ENCODE results near the gene INA. TPM values are rescaled to one million over a fixed set of nuclear protein-coding genes. Genes with fewer than 3 reads are reported as not detected.

The INA gene
- total RNA-seq, 1 experiment from 2014 or later = 14.0 TPM

- Mint-ChIP-seq H3K9me3 (no peaks in the 10 kb centered on the region; a peak in 1 of 5 replicates), H3K4me3 (peak overlapping the region; percentile 73 to 75), H3K36me3 (ENCODE audit: insufficient read depth in 1 of 3, low read depth in 3 of 3) (no peaks in the 10 kb centered on the region), H3K27me3 (ENCODE audit: low read depth) (peaks cover 66% of the 10 kb centered on the region), H3K4me1 (peaks cover 26 to 31% of the 10 kb centered on the region in 2 experiments), H3K27ac (no peak overlapping the region)
- no peaks in the 10 kb centered on the region for H3K9me3 ChIP-seq (ENCODE audit: control insufficient read depth, low read depth, low read length)
- no peak overlapping the region for H4K91ac ChIP-seq (ENCODE audit: insufficient read length, low read depth, low read length)
- peaks cover 14% of the 10 kb centered on the region for H3K23me2 ChIP-seq (ENCODE audit: insufficient read length, low read depth, low read length, poor library complexity, severe bottlenecking)
- peaks cover 24% of the 10 kb centered on the region for H3K27me3 ChIP-seq (ENCODE audit: insufficient read depth, low read length)
- no CpG with 5 or more reads among the region's 12 CpGs for WGBS (ENCODE audit: extremely low coverage, insufficient read length, low lambda C conversion rate)
- DNase-seq = no peak
- H3K9ac ChIP-seq (ENCODE audit: extremely low read depth, insufficient read length, low read length) = no peak overlapping the region
- H2BK20ac ChIP-seq (ENCODE audit: low read depth, low read length, poor library complexity, severe bottlenecking) = no peak overlapping the region
- no peak overlapping the region for H2BK12ac ChIP-seq (ENCODE audit: insufficient read length, low read depth, low read length)
- H3K18ac ChIP-seq (ENCODE audit: insufficient read length, low read depth, low read length) = no peak overlapping the region
- H2BK120ac ChIP-seq (ENCODE audit: low read depth, low read length, poor library complexity, severe bottlenecking) = no peak overlapping the region
- H3T11ph ChIP-seq (ENCODE audit: low read length) = no peak overlapping the region
- H2AFZ ChIP-seq (ENCODE audit: low read length) = no peak overlapping the region
- H3K27ac ChIP-seq (ENCODE audit: insufficient read length, low read depth, low read length) = no peak overlapping the region
- H2AK5ac ChIP-seq (ENCODE audit: insufficient read length, low read length) = no peak overlapping the region
- H3K79me1 ChIP-seq (ENCODE audit: insufficient read depth, low read depth, low read length, poor library complexity, severe bottlenecking) = no peaks in the 10 kb centered on the region
- no peaks in the 10 kb centered on the region for H4K20me1 ChIP-seq (ENCODE audit: control insufficient read depth, insufficient read depth, insufficient read length)
- peak overlapping the region; percentile 33 for H3K4me2 ChIP-seq (ENCODE audit: insufficient read depth, insufficient read length, low read length)
- no peaks in the 10 kb centered on the region for H3K79me2 ChIP-seq (ENCODE audit: insufficient read depth, low read length)
- no peaks in the 10 kb centered on the region; the same call in 1 of the 2 replicates for H3K4me1 ChIP-seq (ENCODE audit: insufficient read depth, low read length)
- no peak overlapping the region for H3K23ac ChIP-seq (ENCODE audit: insufficient read length, low read depth, low read length)
- H3K14ac ChIP-seq (ENCODE audit: insufficient read depth, low read length) = no peak overlapping the region
- H4K5ac ChIP-seq (ENCODE audit: insufficient read length, low read depth, low read length) = no peak overlapping the region
- no peak overlapping the region for H4K8ac ChIP-seq (replicated peaks; ENCODE audit: insufficient read length, low read depth, low read length)
- H2BK15ac ChIP-seq (ENCODE audit: low read depth, low read length) = no peak overlapping the region
- TF ChIP-seq CTCF (conservative IDR thresholded peaks at IDR 0.05) = no peak
- H2BK5ac ChIP-seq (ENCODE audit: insufficient read length, low read length) = no peak overlapping the region
- no peak overlapping the region for H3K56ac ChIP-seq (ENCODE audit: insufficient read length, low read depth, low read length)
- H3K4ac ChIP-seq (ENCODE audit: low read depth, low read length) = no peak overlapping the region
These were observed 1.5 kb downstream of the INA start for GRCh38 chr10:103278537-103278823.
